IMR-90 (cell line): ENCODE measurements around the gene FRMPD3. TPM values are rescaled to one million over a fixed set of nuclear protein-coding genes. Genes with fewer than 3 reads are reported as not detected.

Experiments
- ATAC-seq: fragments of 200-7000 bp; cut with Tn5 transposase; 2 replicates; pipeline ENCODE4 v1.9.1; 2020; ENCODE audit warnings: low read depth, mild to moderate bottlenecking, moderate library complexity
- BruUV-seq: library from RNA; stranded (reverse); fragments of 400-500 nt; replicated peaks from 2 replicates; lab custom pipeline; 2021; lab: Mats Ljungman, UMichigan
- CTCF ChIA-PET: fragments of 300-600 bp; formaldehyde crosslinking; extraction: SDS; loops from one replicate; lab custom pipeline; 2021; ENCODE audit warnings: antibody characterized with exemption; lab: Yijun Ruan, JAX
- POLR2A ChIA-PET: fragments of 300-600 bp; sonication (Branson Sonifier 250); formaldehyde crosslinking; loops from one replicate; lab custom pipeline; 2022; ENCODE audit warnings: antibody characterized with exemption; ENCODE audit not compliant: unreplicated experiment; lab: Charles Lee
- DNase-seq: peaks from one replicate; pipeline ENCODE4 v3.0.0; 2013
- H2AFZ ChIP-seq: replicated peaks from 2 replicates; pipeline ENCODE3; 2013; ENCODE audit warnings: low read length, mild to moderate bottlenecking; ENCODE audit not compliant: poor library complexity
- H2AK5ac ChIP-seq: 2 replicates; pipeline ENCODE4 v1.6.1; 2013; ENCODE audit warnings: low read depth, low read length, inconsistent platforms
- H2AK9ac ChIP-seq: replicated peaks from 2 replicates; pipeline ENCODE3; 2013; ENCODE audit warnings: mild to moderate bottlenecking, low read depth, low read length, moderate library complexity; ENCODE audit not compliant: poor library complexity
- H2BK120ac ChIP-seq: 2 replicates; pipeline ENCODE4 v1.6.1; 2013; ENCODE audit warnings: low read depth, low read length, inconsistent platforms
- H2BK15ac ChIP-seq: 3 replicates; pipeline ENCODE4 v1.6.1; 2013; ENCODE audit warnings: low read depth, low read length, inconsistent platforms
- H2BK20ac ChIP-seq: 2 replicates; pipeline ENCODE4 v1.6.1; 2013; ENCODE audit warnings: low read depth, mild to moderate bottlenecking, inconsistent platforms, low read length, moderate library complexity
- H2BK5ac ChIP-seq: 2 replicates; pipeline ENCODE4 v1.6.1; 2013; ENCODE audit warnings: mild to moderate bottlenecking, low read depth, low read length, inconsistent platforms; ENCODE audit not compliant: poor library complexity, severe bottlenecking
- H3K14ac ChIP-seq: replicated peaks from 2 replicates; pipeline ENCODE4 v1.6.1; 2013; ENCODE audit warnings: low read depth, low read length, inconsistent platforms
- H3K18ac ChIP-seq: 2 replicates; pipeline ENCODE4 v1.6.1; 2013; ENCODE audit warnings: low read depth, low read length, control low read depth
- H3K23ac ChIP-seq: 2 replicates; pipeline ENCODE4 v1.6.1; 2013; ENCODE audit warnings: low read depth, low read length, inconsistent platforms
- H3K27ac ChIP-seq: 2 replicates; pipeline ENCODE4 v1.5.1; 2013; ENCODE audit warnings: mild to moderate bottlenecking, control low read depth, low read length; ENCODE audit not compliant: insufficient read depth
- H3K27me3 ChIP-seq: 2 replicates; pipeline ENCODE4 v1.6.1; 2013; ENCODE audit warnings: low read length; ENCODE audit not compliant: control insufficient read depth, insufficient read depth
- H3K36me3 ChIP-seq: 2 replicates; pipeline ENCODE4 v1.6.1; 2013; ENCODE audit warnings: low read length, mixed read lengths; ENCODE audit not compliant: control insufficient read depth, insufficient read depth
- H3K4ac ChIP-seq: 2 replicates; pipeline ENCODE4 v1.6.1; 2013; ENCODE audit warnings: low read depth, low read length, inconsistent platforms
- H3K4me1 ChIP-seq: 2 replicates; pipeline ENCODE4 v1.6.1; 2013; ENCODE audit warnings: low read length, mixed read lengths; ENCODE audit not compliant: control insufficient read depth, insufficient read depth
- H3K4me2 ChIP-seq: 2 replicates; pipeline ENCODE4 v1.6.1; 2013; ENCODE audit warnings: low read depth, mild to moderate bottlenecking, control low read depth, low read length, moderate library complexity
- H3K4me3 ChIP-seq: 2 replicates; pipeline ENCODE4 v1.5.1; 2013; ENCODE audit warnings: low read depth, mild to moderate bottlenecking, control low read depth, low read length, moderate library complexity; ENCODE audit not compliant: insufficient read depth
- H3K56ac ChIP-seq: 2 replicates; pipeline ENCODE4 v1.6.1; 2013; ENCODE audit warnings: low read length, inconsistent platforms; ENCODE audit not compliant: insufficient read depth; ENCODE audit errors: extremely low read depth
- H3K79me1 ChIP-seq, 2 experiments: 2 replicates each; pipeline ENCODE4 v1.6.1; 2013; ENCODE audit warnings: low read length in 2 of 2, inconsistent platforms in 1 of 2, low read depth in 1 of 2
- H3K9ac ChIP-seq: 2 replicates; pipeline ENCODE4 v1.6.1; 2013; ENCODE audit warnings: low read depth, low read length, control low read depth
- H3K9me1 ChIP-seq: 2 replicates; pipeline ENCODE4 v1.6.1; 2013; ENCODE audit warnings: low read length, inconsistent platforms; ENCODE audit not compliant: insufficient read depth
- H3K9me3 ChIP-seq: 2 replicates; pipeline ENCODE4 v1.6.1; 2013; ENCODE audit warnings: low read length; ENCODE audit not compliant: control insufficient read depth, insufficient read depth
- H4K20me1 ChIP-seq: 2 replicates; pipeline ENCODE4 v1.6.1; 2013; ENCODE audit warnings: low read length, inconsistent platforms; ENCODE audit not compliant: insufficient read depth
- H4K5ac ChIP-seq: 2 replicates; pipeline ENCODE4 v1.6.1; 2013; ENCODE audit warnings: mild to moderate bottlenecking, low read depth, low read length, control low read depth
- H4K8ac ChIP-seq, 2 experiments: 2 replicates each; pipeline ENCODE4 v1.6.1; 2013; ENCODE audit warnings: low read depth in 2 of 2, low read length in 2 of 2, control low read depth in 1 of 2, inconsistent platforms in 1 of 2
- H4K91ac ChIP-seq: 2 replicates; pipeline ENCODE4 v1.6.1; 2013; ENCODE audit warnings: low read depth, low read length, inconsistent platforms; ENCODE audit not compliant: insufficient read depth
- CTCF ChIP-seq: conservative IDR thresholded peaks from 2 replicates; pipeline ENCODE4 v1.5.1; 2012; ENCODE audit warnings: mild to moderate bottlenecking, low read depth, low read length, improper control_type of control experiment
- POLR2A ChIP-seq: IDR thresholded peaks from 2 replicates; pipeline ENCODE4 v1.6.1; 2012; ENCODE audit warnings: mild to moderate bottlenecking, low read depth, low read length
- SMC3 ChIP-seq: fragments of 150-350 bp; IDR thresholded peaks from 2 replicates; pipeline ENCODE4 v1.6.1; 2016; ENCODE audit warnings: low read depth, mild to moderate bottlenecking, antibody characterized with exemption, low read length, moderate library complexity
- WGBS, 2 experiments: methylation state at CpG; one replicate each; pipeline versions ENCODE4 v1.1.5 to v1.1.7; 2013; ENCODE audit warnings: missing lambda C conversion rate in 2 of 2; ENCODE audit not compliant: insufficient read length in 1 of 2; ENCODE audit errors: extremely low coverage in 2 of 2; 5-methylcytosine and 5-hydroxymethylcytosine counted together
- dilution Hi-C: fragments of 300-500 bp; cut with HindIII; formaldehyde crosslinking; loops from one replicate; pipeline ENCODE4 v1.14.3; 2018; ENCODE audit warnings: low sequenced_read_pairs; ENCODE audit not compliant: unreplicated experiment
- in situ Hi-C: fragments of 300-500 bp; cut with MboI; formaldehyde crosslinking; loops from 3 replicates; pipeline ENCODE4 v1.14.3; 2019; ENCODE audit warnings: low sequenced_read_pairs, inconsistent platforms, mixed read lengths
- intact Hi-C: fragments of 100-400 bp; cut with micrococcal nuclease; formaldehyde crosslinking; loops from 2 replicates; pipeline ENCODE4 v1.10.0; 2022
- polyA plus RNA-seq, 3 experiments: library from polyadenylated mRNA; depleted of rRNA; stranded (reverse); fragments of >200 nt; gene quantifications; 2 replicates each; pipeline ENCODE4 v1.2.3, GENCODE V29; 2012; ENCODE audit warnings: low replicate concordance in 1 of 3
- total RNA-seq: library from RNA; depleted of rRNA; stranded (reverse); fragments of >200 nt; gene quantifications from 2 replicates; pipeline ENCODE4 v1.2.3, GENCODE V29; 2012

The FRMPD3 gene
- total and polyA plus RNA-seq, 2 of the 4 experiments (the other 2 are of a cell fraction) = under 0.01 to 0.19 TPM

GRCh38 chrX:107440187-107440586 lies 9.3 kb upstream of the FRMPD3 start:
- WGBS, 2 experiments = no CpG with 5 or more reads among the region's 3 CpGs
- intact Hi-C loops (no loop called here), in situ Hi-C loops (no loop called here), dilution Hi-C loops (no loop called here)
- Histone ChIP-seq H4K91ac (no peak overlapping the region), H2BK120ac (no peak overlapping the region), H2AK5ac (no peak overlapping the region), H3K14ac (no peak overlapping the region), H4K5ac (no peak overlapping the region), H3K9ac (no peak overlapping the region), H3K27ac (no peak overlapping the region), H3K23ac (no peak overlapping the region), H3K4ac (no peak overlapping the region), H2BK20ac (no peak overlapping the region), H3K9me1 (no peaks in the 10 kb centered on the region), H3K4me3 (no peak overlapping the region), H3K79me1 (no peaks in the 10 kb centered on the region), H3K9me3 (no peaks in the 10 kb centered on the region), H2BK15ac (no peak overlapping the region), H4K8ac (no peak overlapping the region), H3K27me3 (peaks cover 30% of the 10 kb centered on the region), H3K56ac (no peak overlapping the region), H3K36me3 (no peaks in the 10 kb centered on the region), H3K18ac (no peak overlapping the region), H2BK5ac (no peak overlapping the region), H4K20me1 (no peaks in the 10 kb centered on the region), H3K4me1 (no peaks in the 10 kb centered on the region), H2AK9ac (no peak overlapping the region), H3K4me2 (no peak overlapping the region), H2AFZ (no peak overlapping the region)
- ChIA-PET CTCF (no interaction called here), POLR2A (no interaction called here)
- no peak for TF ChIP-seq SMC3
- TF ChIP-seq POLR2A = no peak
- TF ChIP-seq CTCF = no peak
- no peak for ATAC-seq
- no TSS peak for BruUV-seq
- no peak for DNase-seq
